H9 (cell line): ENCODE data around the gene ANKRD28. TPM values are rescaled to one million over a fixed set of nuclear protein-coding genes. Genes with fewer than 3 reads are reported as not detected.

Source experiments
- DNase-seq: peaks from one replicate; pipeline ENCODE4 v3.0.0-alpha.2; 2017
- H2AFZ ChIP-seq: one replicate; pipeline ENCODE4 v1.6.1; 2013; ENCODE audit warnings: mild to moderate bottlenecking, low read length, control low read depth, moderate library complexity
- H2AK5ac ChIP-seq: 2 replicates; pipeline ENCODE4 v1.6.1; 2013; ENCODE audit warnings: low read length, control low read depth, mixed read lengths; ENCODE audit not compliant: insufficient read length
- H2BK120ac ChIP-seq: one replicate; pipeline ENCODE4 v1.6.1; 2013; ENCODE audit warnings: low read depth, mild to moderate bottlenecking, low read length, control low read depth, inconsistent platforms; ENCODE audit not compliant: poor library complexity, severe bottlenecking
- H2BK12ac ChIP-seq: 2 replicates; pipeline ENCODE4 v1.6.1; 2013; ENCODE audit warnings: low read length, control low read depth, mixed read lengths, low read depth; ENCODE audit not compliant: insufficient read length
- H2BK15ac ChIP-seq: 2 replicates; pipeline ENCODE4 v1.6.1; 2013; ENCODE audit warnings: low read depth, low read length, control low read depth
- H2BK20ac ChIP-seq: one replicate; pipeline ENCODE4 v1.6.1; 2013; ENCODE audit warnings: low read depth, mild to moderate bottlenecking, low read length, control low read depth, inconsistent platforms; ENCODE audit not compliant: poor library complexity, severe bottlenecking
- H2BK5ac ChIP-seq: 2 replicates; pipeline ENCODE4 v1.6.1; 2013; ENCODE audit warnings: low read length, control low read depth, mixed read lengths; ENCODE audit not compliant: insufficient read length
- H3K14ac ChIP-seq: 2 replicates; pipeline ENCODE4 v1.6.1; 2013; ENCODE audit warnings: low read length, control low read depth; ENCODE audit not compliant: insufficient read depth
- H3K18ac ChIP-seq: 2 replicates; pipeline ENCODE4 v1.6.1; 2013; ENCODE audit warnings: low read depth, mild to moderate bottlenecking, mixed read lengths, low read length, control low read depth; ENCODE audit not compliant: insufficient read length
- H3K23ac ChIP-seq: 2 replicates; pipeline ENCODE4 v1.6.1; 2013; ENCODE audit warnings: low read length, control low read depth, mixed read lengths, low read depth; ENCODE audit not compliant: insufficient read length
- H3K23me2 ChIP-seq: 2 replicates; pipeline ENCODE4 v1.6.1; 2013; ENCODE audit warnings: low read depth, mild to moderate bottlenecking, mixed read lengths, low read length, control low read depth; ENCODE audit not compliant: insufficient read length, poor library complexity, severe bottlenecking
- H3K27ac ChIP-seq: 2 replicates; pipeline ENCODE4 v1.5.1; 2013; ENCODE audit warnings: low read length, control low read depth, mixed read lengths, low read depth; ENCODE audit not compliant: insufficient read length
- H3K27me3 ChIP-seq: 2 replicates; pipeline ENCODE4 v1.6.1; 2013; ENCODE audit warnings: low read length, control low read depth, inconsistent platforms; ENCODE audit not compliant: insufficient read depth
- H3K4ac ChIP-seq: 2 replicates; pipeline ENCODE4 v1.6.1; 2013; ENCODE audit warnings: low read depth, mild to moderate bottlenecking, control low read depth, inconsistent platforms, low read length, moderate library complexity
- H3K4me1 ChIP-seq: 2 replicates; pipeline ENCODE4 v1.6.1; 2013; ENCODE audit warnings: low read length, control low read depth, inconsistent platforms; ENCODE audit not compliant: insufficient read depth
- H3K4me2 ChIP-seq: 2 replicates; pipeline ENCODE4 v1.6.1; 2013; ENCODE audit warnings: low read length, control low read depth, mixed read lengths; ENCODE audit not compliant: insufficient read length, insufficient read depth
- H3K56ac ChIP-seq: 2 replicates; pipeline ENCODE4 v1.6.1; 2013; ENCODE audit warnings: low read depth, mild to moderate bottlenecking, mixed read lengths, low read length, control low read depth; ENCODE audit not compliant: insufficient read length
- H3K79me1 ChIP-seq: 2 replicates; pipeline ENCODE4 v1.6.1; 2013; ENCODE audit warnings: low read depth, mild to moderate bottlenecking, moderate library complexity, low read length, control low read depth, inconsistent platforms; ENCODE audit not compliant: insufficient read depth, poor library complexity, severe bottlenecking
- H3K79me2 ChIP-seq: 2 replicates; pipeline ENCODE4 v1.6.1; 2013; ENCODE audit warnings: low read length, control low read depth, inconsistent platforms; ENCODE audit not compliant: insufficient read depth
- H3K9ac ChIP-seq: 2 replicates; pipeline ENCODE4 v1.6.1; 2013; ENCODE audit warnings: low read length, control low read depth, mixed read lengths; ENCODE audit not compliant: insufficient read length; ENCODE audit errors: extremely low read depth
- H3K9me3 ChIP-seq: one replicate; pipeline ENCODE4 v1.6.1; 2013; ENCODE audit warnings: low read depth, low read length, inconsistent platforms; ENCODE audit not compliant: control insufficient read depth
- H3T11ph ChIP-seq: one replicate; pipeline ENCODE4 v1.6.1; 2013; ENCODE audit warnings: mild to moderate bottlenecking, low read length, control low read depth, inconsistent platforms
- H4K20me1 ChIP-seq: one replicate; pipeline ENCODE4 v1.6.1; 2013; ENCODE audit not compliant: control insufficient read depth, insufficient read length, insufficient read depth
- H4K5ac ChIP-seq: 2 replicates; pipeline ENCODE4 v1.6.1; 2013; ENCODE audit warnings: low read depth, mild to moderate bottlenecking, mixed read lengths, low read length, control low read depth; ENCODE audit not compliant: insufficient read length
- H4K8ac ChIP-seq: replicated peaks from 2 replicates; pipeline ENCODE4 v1.6.1; 2013; ENCODE audit warnings: low read length, control low read depth, mixed read lengths, low read depth; ENCODE audit not compliant: insufficient read length
- H4K91ac ChIP-seq: 2 replicates; pipeline ENCODE4 v1.6.1; 2013; ENCODE audit warnings: low read depth, mild to moderate bottlenecking, moderate library complexity, mixed read lengths, low read length, control low read depth; ENCODE audit not compliant: insufficient read length
- H3K27ac Mint-ChIP-seq, 3 experiments: 2 replicates in 2 of 3; 3 replicates in 1 of 3; pipeline ENCODE4 v1.8.0; 2020 to 2021; ENCODE audit warnings: mixed read lengths in 3 of 3, mild to moderate bottlenecking in 1 of 3, moderate library complexity in 1 of 3
- H3K27me3 Mint-ChIP-seq: 2 replicates; pipeline ENCODE4 v1.8.0; 2021; ENCODE audit warnings: low read depth, mild to moderate bottlenecking, moderate library complexity, mixed read lengths
- H3K36me3 Mint-ChIP-seq, 3 experiments: 2 replicates in 2 of 3; 3 replicates in 1 of 3; pipeline ENCODE4 v1.8.0; 2020 to 2021; ENCODE audit warnings: low read depth in 3 of 3, mixed read lengths in 3 of 3; ENCODE audit not compliant: insufficient read depth in 1 of 3
- H3K4me1 Mint-ChIP-seq, 2 experiments: 2 replicates each; pipeline ENCODE4 v1.8.0; 2020; ENCODE audit warnings: mixed read lengths in 2 of 2
- H3K4me3 Mint-ChIP-seq, 2 experiments: 2 replicates in 1 of 2; 3 replicates in 1 of 2; pipeline ENCODE4 v1.8.0; 2020 to 2021; ENCODE audit warnings: mild to moderate bottlenecking in 2 of 2, mixed read lengths in 2 of 2, moderate library complexity in 1 of 2
- H3K9me3 Mint-ChIP-seq, 2 experiments: 2 replicates in 1 of 2; 3 replicates in 1 of 2; pipeline ENCODE4 v1.8.0; 2020; ENCODE audit warnings: mild to moderate bottlenecking in 2 of 2, mixed read lengths in 2 of 2, moderate library complexity in 1 of 2
- WGBS: extraction: QIAGEN DNeasy Blood & Tissue Kit; methylation state at CpG from one replicate; pipeline ENCODE4 v1.1.7; 2013; ENCODE audit warnings: missing lambda C conversion rate, low lambda C conversion rate, mixed read lengths; ENCODE audit not compliant: insufficient read length; ENCODE audit errors: extremely low coverage; 5-methylcytosine and 5-hydroxymethylcytosine counted together
- total RNA-seq: library from RNA; stranded (reverse); gene quantifications from 2 replicates; pipeline ENCODE4 v1.2.1, GENCODE V29; 2021
- TF ChIP-seq, protein P1 (sequence below): fragments of 200-600 bp; sonication (generic); conservative IDR thresholded peaks from 3 replicates; pipeline ENCODE4 v1.8.0; 2021; ENCODE audit warnings: antibody characterized with exemption, mild to moderate bottlenecking

ANKRD28 gene
- total RNA-seq, 1 experiment from 2014 or later: 59.0 TPM

DNA sequence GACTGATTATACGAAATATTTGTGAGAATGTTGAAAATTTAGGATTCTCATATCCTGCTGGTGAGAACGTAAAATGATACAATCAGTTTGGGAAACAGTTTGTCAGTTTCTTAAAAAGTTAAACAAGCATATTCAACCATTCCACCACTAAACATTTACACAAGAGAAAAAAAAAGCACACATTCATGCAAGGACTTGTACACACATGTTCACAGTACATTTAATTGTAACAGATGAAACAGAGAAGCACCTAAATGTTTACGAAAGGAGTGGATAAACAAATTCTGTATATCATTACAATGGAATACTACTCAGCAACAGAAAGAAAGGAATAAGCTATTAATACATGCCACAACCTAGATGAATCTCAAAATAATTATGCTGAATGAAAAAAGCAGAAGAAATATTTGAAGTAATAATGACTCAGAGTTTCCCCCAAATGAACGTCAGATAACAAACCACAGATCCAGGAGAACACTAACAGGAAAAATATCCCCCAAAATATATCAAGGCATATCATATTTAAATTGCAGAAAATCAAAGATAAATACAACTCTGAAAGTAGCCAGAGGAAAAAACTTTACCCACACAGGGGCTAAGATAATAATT is 14.3 kb downstream of the ANKRD28 start:
- Histone ChIP-seq H3K79me2 (peaks cover 3% of the 10 kb centered on the region; the same call in 1 of the 2 replicates), H2BK20ac (no peak overlapping the region)

More for the DNA sequence above, 14.3 kb downstream of the ANKRD28 start:
- Mint-ChIP-seq H3K4me1 (peaks cover 23 to 31% of the 10 kb centered on the region in 2 experiments), H3K27ac (peak overlapping the region in 2 of 3 experiments; percentile 36 to 52; a peak in 3 of 7 replicates), H3K27me3 (no peaks in the 10 kb centered on the region), H3K36me3 (no peaks in the 10 kb centered on the region; a peak in 1 of 7 replicates), H3K4me3 (no peak overlapping the region), H3K9me3 (no peaks in the 10 kb centered on the region)
- WGBS: no CpG with 5 or more reads among the region's 4 CpGs
- Histone ChIP-seq H2BK120ac (no peak overlapping the region), H3K23ac (no peak overlapping the region), H3K27me3 (no peaks in the 10 kb centered on the region), H2BK5ac (no peak overlapping the region), H4K5ac (no peak overlapping the region), H3K9me3 (no peaks in the 10 kb centered on the region), H3K18ac (no peak overlapping the region), H2AK5ac (no peak overlapping the region), H4K20me1 (no peaks in the 10 kb centered on the region), H2BK12ac (no peak overlapping the region), H3K79me1 (no peaks in the 10 kb centered on the region), H2AFZ (no peak overlapping the region), H3K14ac (no peak overlapping the region), H4K91ac (no peak overlapping the region), H3K9ac (no peak overlapping the region), H3K56ac (no peak overlapping the region), H4K8ac (no peak overlapping the region), H3K4me2 (no peak overlapping the region), H3K23me2 (no peaks in the 10 kb centered on the region), H3T11ph (no peak overlapping the region), H2BK15ac (no peak overlapping the region), H3K4ac (no peak overlapping the region), H3K4me1 (no peaks in the 10 kb centered on the region), H3K27ac (no peak overlapping the region)
- DNase-seq: no peak
- TF ChIP-seq, protein P1, sequence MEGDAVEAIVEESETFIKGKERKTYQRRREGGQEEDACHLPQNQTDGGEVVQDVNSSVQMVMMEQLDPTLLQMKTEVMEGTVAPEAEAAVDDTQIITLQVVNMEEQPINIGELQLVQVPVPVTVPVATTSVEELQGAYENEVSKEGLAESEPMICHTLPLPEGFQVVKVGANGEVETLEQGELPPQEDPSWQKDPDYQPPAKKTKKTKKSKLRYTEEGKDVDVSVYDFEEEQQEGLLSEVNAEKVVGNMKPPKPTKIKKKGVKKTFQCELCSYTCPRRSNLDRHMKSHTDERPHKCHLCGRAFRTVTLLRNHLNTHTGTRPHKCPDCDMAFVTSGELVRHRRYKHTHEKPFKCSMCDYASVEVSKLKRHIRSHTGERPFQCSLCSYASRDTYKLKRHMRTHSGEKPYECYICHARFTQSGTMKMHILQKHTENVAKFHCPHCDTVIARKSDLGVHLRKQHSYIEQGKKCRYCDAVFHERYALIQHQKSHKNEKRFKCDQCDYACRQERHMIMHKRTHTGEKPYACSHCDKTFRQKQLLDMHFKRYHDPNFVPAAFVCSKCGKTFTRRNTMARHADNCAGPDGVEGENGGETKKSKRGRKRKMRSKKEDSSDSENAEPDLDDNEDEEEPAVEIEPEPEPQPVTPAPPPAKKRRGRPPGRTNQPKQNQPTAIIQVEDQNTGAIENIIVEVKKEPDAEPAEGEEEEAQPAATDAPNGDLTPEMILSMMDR: no peak
